Activated naive CD8-positive, alpha-beta T cell treated with anti-CD3 and anti-CD28 coated beads, Interleukin-2, amount 50 U/mL, for 16 hours (primary cell): ENCODE results near the gene IL17D.
"Not testable (repeated sequence)": the region's sequence is repeated elsewhere in the genome, so short reads cannot be mapped to it uniquely, and the experiment has no call there.

Experiments
- DNase-seq: peaks from one replicate; pipeline ENCODE4 v3.0.0-alpha.2; 2020; ENCODE audit warnings: low read depth, low spot score

The IL17D gene

DNA sequence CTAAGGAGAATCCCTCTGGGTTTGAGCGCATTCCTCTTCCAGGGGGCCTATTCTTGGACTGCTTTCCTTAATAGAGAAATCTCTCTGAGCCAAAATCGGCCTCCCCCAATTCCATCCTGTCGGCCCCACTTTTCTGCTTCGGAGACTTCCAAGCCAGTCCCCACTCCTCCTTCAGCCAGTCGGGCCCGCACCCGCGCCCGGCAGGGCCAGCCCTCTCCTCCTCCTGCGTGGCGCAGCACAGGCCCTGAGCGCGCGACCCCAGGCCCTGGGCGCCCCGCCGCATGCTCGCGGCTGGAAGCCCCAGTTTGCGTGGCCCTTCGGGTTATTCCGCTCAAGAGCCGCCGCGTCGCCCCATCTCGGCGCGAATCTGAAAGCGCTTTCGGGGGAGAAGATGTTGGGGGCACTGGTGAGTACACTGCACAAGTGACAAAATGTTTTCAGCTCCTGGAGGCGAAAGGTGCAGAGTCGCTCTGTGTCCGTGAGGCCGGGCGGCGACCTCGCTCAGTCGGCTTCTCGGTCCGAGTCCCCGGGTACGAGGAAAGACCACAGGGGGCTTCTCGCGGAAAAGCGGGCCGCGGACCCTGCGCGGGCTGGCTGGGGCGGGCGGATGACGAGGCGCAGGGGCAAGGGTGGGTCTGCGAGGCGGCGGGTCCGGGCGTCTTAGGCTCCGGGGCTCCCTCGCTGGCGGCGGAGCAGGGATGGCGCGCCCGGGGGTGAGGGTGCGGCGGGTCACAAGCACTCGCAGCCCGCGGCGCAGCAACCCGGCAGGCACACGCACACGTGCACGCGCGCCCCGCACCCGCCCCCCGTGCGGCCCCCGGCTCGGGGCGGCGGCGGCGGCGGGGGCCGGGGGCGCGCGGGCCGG, at the start of gene IL17D:
IL17D (plus strand) TSS at position 785 of the 865 bp plus-strand sequence. CDS start 303 bp downstream, outside the sequence.
- no peak for DNase-seq

GRCh38 chr13:20654156-20654555, 49.3 kb upstream of the IL17D start:
- DNase-seq = no peak

- DNase-seq = no peak
These were observed 45.0 kb upstream of the IL17D start for GRCh38 chr13:20658451-20659040.

GRCh38 chr13:20664351-20664750, 39.1 kb upstream of the IL17D start:
- no peak for DNase-seq

GRCh38 chr13:20666948-20667347, 36.6 kb upstream of the IL17D start:
- DNase-seq = no peak

DNA sequence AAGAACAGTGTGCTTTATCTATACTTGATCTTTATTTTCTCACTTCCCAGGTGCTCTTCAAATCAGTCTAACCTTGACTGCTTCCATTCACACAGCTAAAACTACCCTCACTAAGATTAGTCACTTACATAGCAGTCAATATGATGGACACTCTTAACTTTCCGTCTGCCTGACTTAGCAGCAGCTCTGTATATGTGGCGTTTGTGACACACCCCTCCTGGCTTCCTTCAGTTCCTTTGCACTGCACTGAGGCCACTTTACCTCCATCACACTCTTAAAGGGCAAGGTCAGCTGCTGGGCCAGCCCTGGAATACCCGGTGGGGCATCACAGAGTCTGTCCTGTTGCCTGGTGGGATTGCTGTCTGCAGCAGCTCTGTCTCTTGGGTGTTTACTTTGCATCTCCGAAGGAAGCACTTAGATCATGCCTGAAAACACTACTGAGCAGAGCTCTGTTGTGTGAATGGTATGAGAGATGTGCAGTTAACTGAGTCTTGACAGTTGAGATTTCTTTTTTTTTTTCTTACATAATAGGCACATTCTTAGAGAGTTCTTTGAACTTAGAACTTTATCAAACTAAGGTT, 35.6 kb upstream of the IL17D start:
- no peak for DNase-seq

DNA sequence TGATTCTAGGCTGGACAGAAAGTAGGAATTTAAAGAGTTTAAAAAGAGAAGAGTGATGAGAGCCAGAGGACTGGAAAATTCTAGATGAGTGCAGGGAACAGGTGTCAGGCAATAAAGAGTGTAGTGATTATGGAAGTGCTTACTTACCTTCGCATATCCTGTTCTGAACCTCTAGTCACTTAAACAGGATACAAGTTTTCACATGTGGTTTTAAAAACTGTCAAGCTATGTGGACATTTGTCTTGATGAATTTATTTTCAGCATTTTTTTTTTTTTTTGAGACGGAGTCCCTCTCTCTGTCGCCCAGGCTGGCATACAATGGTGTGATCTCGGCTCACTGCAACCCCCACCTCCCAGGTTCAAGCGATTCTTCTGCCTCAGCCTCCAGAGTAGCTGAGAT, 34.3 kb upstream of the IL17D start:
- DNase-seq = no peak

DNA sequence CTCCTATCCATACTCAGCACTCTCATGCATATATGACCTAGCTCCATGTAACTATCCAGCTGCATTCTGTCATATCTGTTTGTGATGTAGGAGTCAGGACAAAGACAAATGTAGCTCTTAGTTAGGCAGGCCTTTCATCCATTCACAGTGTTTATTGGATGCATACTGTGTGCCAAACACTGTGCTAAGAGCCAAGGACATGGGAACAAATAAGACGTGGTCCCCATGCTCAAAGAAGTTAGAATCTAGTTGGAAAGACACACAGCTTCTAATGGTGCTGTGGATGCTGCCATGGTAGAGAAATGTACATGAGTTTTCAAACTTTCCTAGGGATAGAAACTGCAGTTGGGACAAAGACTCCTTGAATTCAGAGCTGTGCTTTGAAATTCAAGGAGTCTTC, 31.7 kb upstream of the IL17D start:
- DNase-seq = no peak

GRCh38 chr13:20672772-20673171, 30.7 kb upstream of the IL17D start:
- DNase-seq = no peak

- no peak for DNase-seq
These were observed 29.8 kb upstream of the IL17D start for GRCh38 chr13:20673715-20674114.

GRCh38 chr13:20676213-20676612, 27.3 kb upstream of the IL17D start:
- DNase-seq = no peak

GRCh38 chr13:20678606-20679005, 24.9 kb upstream of the IL17D start:
- not testable (repeated sequence) for DNase-seq

- no peak for DNase-seq
These were observed 23.6 kb upstream of the IL17D start for GRCh38 chr13:20679879-20680278.

- DNase-seq = no peak
These were observed 23.0 kb upstream of the IL17D start for GRCh38 chr13:20680416-20681080.

- DNase-seq = not testable (repeated sequence)
These were observed 22.0 kb upstream of the IL17D start for GRCh38 chr13:20681481-20681880.

- no peak for DNase-seq
These were observed 21.4 kb upstream of the IL17D start for GRCh38 chr13:20682061-20682460.

DNA sequence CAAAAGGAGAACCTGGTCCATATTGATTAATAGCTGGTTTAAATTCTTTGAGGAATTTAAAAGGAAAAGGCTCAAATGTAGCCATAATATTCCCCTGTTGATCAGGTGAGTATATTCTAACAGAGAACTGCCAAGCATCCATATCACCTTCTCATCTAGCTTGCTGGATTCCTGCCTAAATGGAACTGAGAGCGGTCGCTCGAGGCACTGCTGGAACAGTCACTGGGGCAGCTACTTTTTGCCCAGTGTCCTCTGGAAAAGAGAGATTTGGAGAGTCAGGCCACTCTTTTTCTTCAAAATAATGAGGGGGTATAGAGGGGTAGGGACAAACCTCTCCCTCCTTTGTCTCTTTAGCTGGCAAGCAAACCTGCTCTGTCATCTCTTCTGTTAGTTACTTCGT, 19.5 kb upstream of the IL17D start:
- no peak for DNase-seq

- DNase-seq = no peak
These were observed 19.0 kb upstream of the IL17D start for GRCh38 chr13:20684546-20684945.

DNA sequence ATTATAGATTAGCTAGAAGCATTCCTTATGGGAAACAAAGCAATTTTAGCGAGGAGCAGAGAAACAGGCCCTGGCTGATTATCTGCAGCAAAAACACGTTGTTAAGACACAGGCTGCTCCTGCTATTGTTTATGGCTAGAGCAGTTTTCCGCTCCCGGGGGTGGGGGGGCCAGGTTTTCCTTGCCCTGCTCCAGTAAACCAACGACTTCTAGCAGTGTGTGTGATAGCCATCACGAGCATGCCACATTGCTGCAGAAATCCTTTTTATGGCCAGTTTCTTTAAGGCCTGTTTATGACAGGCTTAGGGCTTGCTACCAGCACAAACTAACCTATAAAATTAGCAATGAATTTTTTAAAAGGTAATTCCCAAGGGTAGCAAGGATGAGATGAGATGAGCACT, 18.4 kb upstream of the IL17D start:
- DNase-seq = no peak

- no peak for DNase-seq
These were observed 17.3 kb upstream of the IL17D start for GRCh38 chr13:20686167-20686566.

GRCh38 chr13:20686863-20687579, 16.5 kb upstream of the IL17D start:
- DNase-seq = no peak

DNA sequence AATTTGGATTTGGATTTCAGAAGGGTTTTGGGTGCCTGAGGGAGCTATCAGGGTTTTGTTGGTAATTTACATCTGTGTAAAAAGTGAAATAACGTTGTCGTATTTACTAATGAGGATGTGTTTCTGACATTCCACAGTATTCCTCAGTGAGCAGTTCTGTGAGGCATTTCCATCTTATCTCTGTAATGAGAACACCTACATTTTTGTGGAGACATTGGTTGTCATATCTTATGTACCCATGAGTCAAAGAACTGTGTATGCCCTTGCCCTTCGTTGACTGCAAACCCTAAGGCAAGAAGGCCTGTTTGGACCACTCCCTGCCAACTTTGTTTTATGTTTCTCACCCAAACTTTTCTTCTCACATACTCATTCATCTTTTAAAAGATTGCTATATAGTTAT, 14.2 kb upstream of the IL17D start:
- DNase-seq = no peak
